Stimulated activated CD8-positive, alpha-beta memory T cell treated with anti-CD3 and anti-CD28 coated beads, Interleukin-12 subunit alpha, Interleukin-12 subunit beta, amount 100 ng/mL, for 24 hours (primary cell): ENCODE data around the gene TIMM44.
"Not testable (repeated sequence)": the region's sequence is repeated elsewhere in the genome, so short reads cannot be mapped to it uniquely, and the experiment has no call there.

Experiments
- DNase-seq: peaks from one replicate; pipeline ENCODE4 v3.0.0-alpha.2; 2020; ENCODE audit errors: extremely low read depth

The TIMM44 gene

DNA sequence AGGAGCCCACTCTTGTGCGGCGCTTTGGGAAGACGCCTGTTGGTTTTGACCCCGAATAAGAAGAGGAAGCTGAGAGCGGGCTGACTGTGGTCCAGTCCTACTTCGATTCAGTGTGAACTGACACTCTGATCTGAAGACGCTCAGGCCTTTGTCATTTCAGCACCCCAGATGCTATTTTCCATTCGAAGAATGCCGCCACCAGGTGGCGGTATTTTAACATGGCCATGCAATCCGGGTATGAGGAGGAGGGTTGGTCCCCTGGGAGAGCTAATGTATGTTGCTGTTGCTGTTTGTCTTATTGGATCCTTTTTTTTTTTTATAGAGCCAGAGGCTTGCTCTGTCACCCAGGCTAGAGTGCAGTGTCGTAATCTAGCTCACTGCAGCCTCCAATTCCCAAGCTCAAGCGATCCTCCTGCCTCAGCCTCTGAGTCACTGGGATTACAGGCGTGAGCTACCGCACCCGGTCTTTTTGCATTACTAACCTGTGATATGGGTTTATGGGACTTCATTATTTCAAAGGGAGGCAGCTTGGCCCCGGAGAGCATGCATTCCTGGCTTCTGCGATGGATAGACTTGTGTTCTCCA is 803 bp upstream of the TIMM44 start:
- peak; percentile 62 for DNase-seq

DNA sequence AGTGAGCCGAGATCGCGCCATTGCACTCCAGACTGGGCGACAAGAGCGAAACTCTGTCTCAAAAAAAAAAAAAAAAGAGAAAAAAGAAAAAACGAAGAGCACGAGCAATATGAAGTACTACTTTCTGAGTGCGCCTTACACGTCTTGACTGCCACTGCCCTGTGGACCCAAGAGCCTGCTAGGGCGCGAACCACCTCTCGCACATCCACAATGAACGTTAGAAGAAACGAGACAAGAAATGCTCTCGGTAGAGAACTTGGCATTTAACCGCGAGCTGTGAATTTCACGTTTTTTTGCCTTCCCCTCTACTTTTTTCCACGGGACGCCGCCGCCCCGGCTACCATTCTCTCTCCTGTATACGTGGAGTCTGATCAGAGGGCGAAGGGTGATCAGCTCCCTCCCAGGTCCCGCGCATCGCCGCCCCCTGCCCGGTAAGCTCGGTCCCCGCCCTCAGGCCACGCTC is 454 bp downstream of the TIMM44 start:
- DNase-seq = no peak

DNA sequence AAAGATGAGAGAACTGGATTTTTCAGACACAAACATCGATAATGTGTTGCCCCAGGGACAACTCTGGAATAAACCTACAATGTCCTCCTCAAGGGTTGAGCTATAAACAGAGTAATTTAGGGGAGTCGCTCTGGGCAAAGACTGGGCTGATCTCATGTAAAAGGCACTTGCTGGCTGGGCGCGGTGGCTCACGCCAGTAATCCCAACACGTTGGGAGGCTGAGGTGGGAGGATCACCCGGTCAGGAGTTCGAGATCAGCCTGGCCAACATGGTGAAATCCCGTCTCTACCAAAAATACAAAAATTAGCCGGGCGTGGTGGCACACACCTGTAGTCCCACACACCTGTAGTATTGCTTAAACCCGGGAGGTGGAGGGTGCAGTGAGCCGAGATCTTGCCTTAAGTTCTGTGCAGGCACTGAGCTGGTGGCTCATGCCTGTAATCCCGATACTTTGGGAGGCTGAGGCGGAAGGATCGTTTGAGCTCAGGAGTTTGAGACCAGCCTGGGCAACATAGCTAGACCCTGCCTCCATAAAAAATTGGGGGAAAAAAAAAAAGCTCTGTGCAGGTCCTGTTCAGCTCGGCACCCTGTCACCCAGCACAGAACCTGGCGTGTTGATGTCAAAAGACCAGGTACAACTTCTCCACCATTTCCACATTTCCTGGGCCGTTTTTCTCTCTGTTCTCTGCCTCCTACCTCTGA is 1.4 kb downstream of the TIMM44 start:
- no peak for DNase-seq

DNA sequence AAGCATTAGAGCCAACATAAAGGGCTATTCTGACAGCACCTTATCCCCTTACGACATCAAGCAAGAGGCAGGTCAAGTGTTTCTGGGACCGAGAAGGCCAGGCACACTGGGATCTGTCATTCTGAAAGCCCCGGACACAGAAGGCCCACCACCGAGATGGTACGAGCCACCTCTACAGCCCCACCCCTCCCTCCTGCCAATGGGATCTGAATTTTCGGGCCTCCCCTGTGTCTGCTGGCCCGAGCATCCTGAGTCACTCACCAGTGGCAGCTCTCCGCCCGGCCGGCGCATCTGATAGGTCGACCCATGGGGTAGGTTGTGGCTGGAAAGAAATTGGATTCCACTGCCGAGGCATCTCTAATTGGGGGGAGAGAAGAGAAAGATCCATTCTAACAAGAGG is 2.6 kb downstream of the TIMM44 start:
- DNase-seq = no peak

DNA sequence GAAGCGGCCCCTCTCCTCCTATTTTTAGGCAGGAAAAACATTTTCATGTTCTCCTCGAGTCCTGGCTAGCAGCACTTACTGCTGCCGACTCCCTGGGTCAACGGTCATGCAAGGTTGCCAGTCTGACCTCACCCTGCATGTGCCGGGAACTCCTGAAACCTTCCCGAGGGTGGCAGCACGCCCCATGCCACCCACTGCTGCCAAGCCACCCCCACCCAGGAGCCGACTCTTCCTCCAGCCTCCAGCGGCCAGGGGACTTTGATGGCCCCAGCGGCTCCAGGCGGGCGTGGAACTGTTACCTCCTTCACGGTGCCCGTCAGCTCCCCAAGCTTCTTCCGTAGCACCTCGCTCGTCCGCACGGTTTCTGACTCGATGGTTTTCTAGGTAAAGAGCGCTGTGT is 8.7 kb downstream of the TIMM44 start:
- no peak for DNase-seq

DNA sequence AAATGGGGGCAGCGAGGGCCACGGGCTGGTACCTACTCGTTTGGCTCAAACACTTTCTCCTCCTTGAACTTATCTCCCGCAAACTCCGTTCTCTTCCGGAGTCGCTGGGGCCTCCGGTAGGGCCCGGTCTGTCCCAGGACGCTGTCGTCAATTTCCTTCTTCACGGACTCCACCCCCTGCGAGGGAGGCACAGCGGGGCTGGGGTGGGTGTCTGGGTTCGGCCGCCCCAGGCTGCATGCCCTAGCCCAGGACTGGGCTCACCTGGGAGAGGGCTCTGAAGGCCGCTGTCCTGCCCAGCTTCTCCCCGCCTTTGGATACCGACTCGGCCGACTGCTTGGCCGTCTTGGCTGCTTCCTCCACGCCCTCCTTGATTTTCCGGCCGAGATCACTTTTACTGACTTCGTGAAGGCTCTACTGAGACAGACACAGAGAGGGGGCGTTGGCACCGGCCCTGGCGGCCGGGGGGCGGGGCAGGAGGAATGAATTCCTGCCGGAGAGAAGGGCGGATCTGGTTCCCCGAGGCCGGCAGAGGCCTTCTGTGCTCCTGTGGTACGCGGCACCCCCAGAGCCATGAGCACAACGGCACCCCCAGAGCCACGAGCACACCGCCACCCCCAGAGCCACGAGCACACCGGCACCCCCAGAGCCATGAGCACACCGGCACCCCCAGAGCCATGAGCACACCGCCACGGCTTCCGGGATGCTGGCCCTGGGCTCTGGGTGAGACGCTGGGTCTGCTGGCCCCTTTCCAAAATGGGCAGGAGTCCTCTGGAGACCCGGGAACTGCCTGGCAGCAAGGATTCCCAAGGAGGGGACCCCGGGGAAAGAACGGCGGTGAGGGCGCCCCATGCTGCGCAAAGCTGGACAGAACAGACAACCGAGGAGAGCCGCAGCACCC is 9.4 kb downstream of the TIMM44 start:
- DNase-seq = no peak

DNA sequence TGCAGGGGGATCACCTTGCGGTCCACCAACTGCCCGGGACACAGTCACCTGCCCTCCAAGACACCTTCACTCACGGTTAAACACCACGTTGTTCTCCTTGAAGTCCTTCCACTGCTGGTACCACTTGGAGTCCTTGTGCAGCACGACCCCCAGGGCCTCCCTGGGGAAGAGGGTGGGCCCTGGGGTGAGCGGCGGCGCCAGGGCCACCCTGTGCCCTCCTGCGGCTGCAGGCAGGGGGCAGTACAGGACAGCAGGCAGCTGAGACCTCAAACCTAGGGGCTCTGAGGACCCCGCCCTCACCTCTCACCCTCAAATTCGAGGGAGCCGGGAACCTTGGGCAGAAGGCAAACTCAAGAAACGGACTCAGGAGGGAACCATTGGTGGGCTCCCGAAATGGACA is 10.1 kb downstream of the TIMM44 start:
- no peak for DNase-seq

DNA sequence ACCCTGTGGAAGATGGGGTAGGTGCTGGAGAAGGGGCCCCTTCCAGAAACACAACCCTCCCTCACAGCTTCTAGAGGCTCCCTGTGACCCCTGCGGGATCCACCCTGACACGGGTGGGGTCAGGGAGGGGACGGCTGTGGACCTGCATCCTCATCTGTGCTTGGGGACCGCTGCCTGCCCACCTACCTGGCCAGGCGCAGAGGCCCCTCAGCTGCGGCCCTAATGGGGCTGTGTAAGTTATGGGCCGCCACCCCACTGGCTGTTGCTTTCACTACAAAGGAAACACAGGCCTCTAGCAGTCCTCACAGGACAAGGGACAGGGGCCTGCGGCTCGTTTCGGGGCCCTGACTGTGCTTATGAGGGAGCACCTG is 10.6 kb downstream of the TIMM44 start:
- DNase-seq = no peak

DNA sequence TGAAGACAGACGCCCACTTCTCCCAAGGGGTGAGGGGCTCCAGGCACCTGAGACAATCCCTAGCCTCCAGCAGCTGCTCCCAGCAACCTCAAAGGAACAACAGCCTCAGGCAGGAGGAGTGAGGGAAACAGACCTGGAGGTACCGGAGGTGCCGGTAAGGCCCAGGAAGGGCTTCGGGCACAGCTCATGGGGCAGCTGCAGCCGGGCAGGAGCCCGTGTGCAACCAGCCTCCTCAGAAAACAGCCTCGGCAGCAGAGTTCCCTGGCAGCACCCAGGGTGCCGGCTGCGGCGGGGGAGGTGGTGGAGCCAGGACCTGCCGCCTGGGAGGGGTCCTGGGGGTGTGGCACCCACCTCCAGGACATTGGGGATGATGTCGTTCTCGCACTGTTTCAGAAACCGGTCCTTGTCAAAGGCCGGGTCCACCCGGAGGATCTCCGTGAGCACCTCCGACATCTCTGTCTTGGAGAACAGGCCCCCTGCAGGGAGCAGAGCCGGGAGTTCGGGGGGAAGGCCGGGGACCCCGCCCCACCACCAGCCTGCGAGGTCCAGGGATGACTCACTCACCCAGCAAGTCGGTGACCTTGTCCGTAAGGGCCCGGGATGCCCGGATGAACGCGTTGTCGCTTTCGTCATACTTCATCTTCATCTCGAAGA is 11.1 kb downstream of the TIMM44 start:
- DNase-seq = no peak

DNA sequence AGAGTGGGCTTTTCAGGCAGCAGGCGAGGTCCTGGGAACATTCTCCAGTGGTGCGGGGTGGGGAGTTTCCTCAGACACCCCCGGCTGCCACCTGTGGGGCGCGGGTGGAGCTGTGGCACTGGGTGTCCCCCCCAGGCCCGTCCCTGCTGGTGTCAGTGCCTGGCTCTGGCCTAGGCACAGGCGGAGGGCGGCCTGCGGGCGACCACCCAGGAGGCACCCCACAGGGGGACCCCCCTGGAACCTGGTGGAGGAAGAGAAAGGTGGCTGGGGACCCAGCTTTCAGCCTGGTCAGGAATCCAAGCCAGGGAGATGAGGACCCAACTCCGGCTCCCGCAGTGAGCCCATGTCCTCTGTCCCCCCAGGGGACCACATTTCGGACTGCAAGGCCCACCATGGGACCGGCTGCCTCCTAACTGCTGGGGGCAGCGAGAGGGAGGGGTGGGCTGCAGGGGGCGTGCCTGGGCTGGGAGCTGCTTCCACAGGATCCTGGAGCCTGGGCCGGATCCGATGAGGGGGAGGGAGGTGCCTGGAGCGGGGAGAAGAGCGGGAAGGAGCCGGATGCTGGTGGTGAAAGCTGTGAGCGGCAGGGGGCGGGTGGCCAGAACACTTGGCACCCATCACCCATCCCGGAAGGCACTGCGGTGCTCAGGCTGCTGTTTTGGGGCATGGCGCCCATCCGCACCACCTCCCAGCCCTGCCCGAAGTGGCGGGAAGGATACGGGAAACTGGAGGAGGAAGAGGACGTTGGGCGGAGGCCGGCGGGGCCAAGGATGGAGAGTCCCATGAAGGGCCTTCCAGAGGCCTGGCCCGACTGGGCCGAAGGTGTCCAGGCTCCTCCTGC is 12.0 kb downstream of the TIMM44 start:
- no peak for DNase-seq

DNA sequence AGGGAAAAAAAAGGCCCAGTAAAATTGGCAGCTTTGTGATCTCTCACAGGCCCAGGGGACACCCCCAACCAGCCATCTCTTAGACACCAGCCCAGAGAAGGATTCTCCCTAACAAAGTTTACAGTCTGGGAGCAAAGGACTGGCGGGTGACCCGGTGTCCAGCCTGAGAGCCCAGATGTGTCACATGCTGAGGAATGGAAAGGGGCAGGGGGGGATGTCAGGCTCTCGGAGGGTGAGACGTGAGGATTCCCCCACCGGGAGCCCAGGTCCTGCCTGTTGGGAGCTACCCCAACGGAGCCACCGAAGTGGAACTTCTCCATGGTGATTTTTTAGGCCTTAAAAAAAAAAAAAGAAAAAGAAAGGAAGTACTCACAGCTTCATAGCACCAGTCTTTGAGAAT is 12.7 kb downstream of the TIMM44 start:
- no peak for DNase-seq

DNA sequence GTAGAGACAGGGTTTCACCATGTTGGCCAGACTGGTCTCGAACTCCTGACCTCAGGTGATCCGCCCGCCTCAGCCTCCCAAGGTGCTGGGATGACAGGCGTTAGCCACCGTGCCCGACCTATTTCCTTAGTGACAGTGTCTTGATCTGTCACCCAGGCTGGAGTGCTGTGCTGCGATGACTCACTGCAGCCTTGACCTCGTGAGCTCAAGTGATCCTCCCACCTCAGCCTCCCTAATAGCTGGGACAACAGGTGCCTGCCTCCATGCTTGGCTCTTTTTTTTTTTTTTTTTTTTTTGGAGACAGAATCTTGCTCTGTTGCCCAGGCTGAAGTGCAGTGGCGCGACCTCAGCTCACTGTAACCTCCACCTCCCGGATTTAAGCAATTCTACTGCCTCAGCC is 13.4 kb downstream of the TIMM44 start:
- DNase-seq = not testable (repeated sequence)

DNA sequence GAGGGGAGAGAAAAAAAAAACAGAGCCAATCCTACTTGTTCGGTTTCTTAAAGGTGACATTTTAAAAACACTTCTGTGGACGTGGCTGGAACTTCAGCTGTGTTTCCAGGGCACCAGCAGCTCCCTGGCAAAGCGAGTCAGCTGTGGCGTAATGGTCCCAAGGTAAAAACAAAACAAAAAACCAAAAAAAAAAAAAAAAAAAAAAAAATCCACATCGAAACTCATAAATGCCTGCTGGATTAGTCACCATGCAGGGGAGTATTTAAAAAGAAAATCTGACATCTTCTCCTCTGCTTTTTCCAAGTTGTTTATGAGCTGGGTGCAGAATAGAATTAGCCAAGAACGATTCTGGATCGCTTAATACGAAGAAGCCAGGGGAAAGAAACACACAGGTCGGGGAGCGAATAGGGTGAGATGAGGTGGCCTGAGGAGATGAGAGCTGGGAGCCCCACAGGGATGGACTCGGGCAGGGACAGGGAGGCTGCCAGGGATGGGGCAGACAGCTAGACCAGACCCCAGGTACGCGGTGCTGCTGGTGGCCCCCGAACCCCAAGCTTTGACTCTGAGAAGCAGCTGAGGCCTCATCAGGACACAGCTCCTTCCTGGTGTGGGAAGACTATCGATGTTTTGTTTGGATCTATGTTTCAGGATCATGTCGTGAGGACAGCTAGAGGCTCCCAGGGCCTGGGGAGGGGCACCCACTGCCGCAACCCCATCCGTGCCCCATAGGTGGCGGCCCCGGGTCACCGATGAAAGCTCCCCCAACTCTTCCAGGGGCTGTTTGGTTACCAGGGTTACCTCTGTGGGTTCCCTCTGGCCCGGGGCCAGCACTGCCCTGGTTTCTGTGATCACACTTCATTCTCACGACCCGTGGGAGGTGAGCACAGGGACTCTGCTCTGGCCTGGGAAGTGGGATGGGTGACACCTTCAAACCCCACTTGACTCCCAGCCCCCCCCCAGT is 14.4 kb downstream of the TIMM44 start:
- no peak for DNase-seq

DNA sequence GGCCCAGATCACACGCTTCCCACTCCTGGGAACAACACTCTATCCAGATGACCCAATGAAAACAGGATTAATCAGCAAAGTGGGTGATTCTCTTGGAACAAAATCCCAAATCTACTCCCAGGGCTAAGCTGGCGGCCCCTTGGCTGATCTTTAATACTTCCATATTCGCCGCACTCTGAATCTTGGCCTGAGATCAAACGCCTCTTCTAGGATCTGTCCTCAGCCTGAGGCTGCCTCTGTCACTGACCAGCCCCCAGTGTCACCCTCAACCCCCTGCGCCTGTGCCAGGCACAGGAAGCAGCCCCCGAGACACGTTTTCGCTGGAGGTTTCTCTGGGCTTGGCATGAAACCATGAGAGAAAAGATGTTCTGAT is 15.1 kb downstream of the TIMM44 start:
- no peak for DNase-seq

DNA sequence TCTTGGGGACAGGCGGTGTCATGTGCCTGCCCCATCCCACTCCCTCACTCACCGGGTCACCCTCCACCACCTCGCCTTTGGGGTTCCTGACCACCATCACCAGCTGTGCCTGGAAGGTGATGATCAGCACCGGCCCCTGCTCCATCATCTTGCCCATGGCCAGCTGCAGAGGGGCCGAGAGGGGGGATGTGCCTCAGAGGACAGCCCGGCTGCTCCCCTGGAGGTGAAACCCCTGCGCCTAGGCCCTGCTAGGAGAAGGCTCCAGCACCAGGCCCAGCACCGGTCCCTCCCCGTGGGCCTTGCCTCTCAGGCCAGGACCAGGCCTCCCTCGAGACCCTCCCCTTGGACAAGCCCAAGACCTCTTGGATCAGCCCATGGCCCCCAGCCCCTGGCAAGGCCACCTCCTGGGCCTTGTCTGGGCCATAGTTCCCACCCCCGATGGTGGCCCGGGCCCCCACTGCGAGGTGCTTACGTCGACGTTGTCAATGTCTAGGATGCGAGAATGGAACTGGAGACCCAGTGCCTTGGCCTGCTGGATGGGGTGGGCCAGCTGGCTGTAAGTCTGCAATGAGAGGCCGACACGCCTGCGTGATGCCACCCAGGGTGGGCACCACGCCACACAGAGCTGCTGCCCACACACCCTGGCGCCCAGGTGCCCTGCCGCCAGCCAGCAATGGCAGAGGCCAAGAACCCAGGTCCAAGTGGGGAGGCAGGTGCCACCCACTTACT is 15.7 kb downstream of the TIMM44 start:
- DNase-seq = no peak

DNA sequence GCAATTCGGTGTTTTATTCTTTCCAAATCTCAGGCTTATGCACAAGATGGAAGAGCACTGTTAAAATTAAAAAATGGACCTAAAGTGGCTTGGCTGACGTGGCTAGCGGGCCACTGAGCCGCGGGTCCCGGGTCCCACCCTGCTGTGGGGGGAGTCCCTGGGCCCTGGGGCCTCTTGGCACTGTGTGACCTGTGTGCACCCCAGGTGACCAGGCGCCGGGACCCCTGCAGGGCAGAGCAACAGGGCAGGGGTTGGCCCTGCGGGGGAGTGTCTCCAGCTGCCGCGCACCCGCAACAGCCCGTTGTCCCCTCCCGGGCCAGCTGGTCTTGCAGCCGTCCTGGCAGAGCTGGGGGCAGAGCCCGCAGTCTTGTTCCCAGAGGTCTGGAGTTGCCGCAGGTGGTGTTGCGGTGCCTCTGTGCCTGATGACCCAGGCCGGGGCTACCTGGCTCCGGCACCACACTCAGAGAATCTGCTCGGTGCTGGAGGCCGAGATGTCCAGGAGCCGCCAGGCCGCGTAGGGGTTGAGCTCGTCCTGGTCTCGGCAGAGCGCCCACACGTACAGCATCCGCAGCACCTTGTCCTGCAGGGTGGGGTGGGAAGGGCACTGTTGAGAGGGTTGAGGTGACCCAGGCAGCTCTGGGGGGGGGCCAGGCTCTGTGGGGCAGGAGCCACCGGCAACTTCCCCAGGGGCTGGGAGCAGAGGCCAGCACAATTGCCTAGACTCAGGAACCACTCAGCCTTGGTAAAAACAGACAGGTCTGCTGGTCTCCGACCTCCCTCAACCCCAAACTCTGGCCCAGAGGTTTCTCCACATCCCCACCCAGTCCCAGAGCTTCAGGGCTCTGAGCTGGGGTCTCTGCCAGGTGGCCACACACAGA is 16.5 kb downstream of the TIMM44 start:
- DNase-seq = no peak

DNA sequence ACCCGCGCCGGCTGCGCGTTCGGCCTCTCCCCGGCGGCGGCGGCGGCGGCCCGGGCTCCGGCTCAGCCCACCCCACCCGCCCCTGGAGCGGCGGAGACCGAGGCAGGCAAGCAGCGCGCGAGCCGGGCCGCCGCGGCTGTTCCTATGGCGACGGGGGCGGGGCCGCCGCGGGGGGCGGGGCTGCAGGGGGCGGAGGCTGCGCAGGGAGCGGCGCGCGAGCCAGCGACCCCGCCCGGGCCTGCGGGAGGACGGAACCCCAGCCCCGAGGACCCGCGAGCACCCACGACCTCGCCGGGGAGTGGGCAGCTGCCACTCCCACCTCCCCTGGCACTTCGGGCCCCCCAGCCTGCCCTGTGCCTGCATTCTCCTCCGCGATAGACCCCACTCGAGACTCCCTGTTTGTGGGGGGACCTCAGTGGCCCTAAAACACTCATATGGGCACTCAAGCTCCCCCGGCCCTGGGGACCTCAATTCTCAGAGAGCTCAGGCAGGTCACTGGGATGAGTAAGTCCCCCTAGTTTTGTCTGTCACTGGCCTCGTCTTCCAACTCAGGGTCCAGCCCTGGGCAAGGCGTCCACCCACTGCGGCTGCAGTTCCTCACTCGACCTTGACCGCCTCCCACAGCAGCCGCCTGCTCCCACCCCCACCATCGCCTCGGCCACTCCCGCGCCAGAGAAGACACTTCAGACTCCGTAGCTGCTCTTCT is 17.3 kb downstream of the TIMM44 start, which contains the start of gene CTXN1:
CTXN1 (minus strand) TSS at position 115 of the 706 bp plus-strand sequence. CDS start 597 bp downstream, outside the sequence.
- DNase-seq = no peak
